PC-9 (cell line): ENCODE data around the gene MAST4. TPM values are rescaled to one million over a fixed set of nuclear protein-coding genes. Genes with fewer than 3 reads are reported as not detected.

Experiments
- BruUV-seq: library from RNA; stranded (reverse); fragments of 400-500 nt; replicated peaks from 2 replicates; lab custom pipeline; 2021; lab: Mats Ljungman, UMichigan
- CTCF ChIA-PET: fragments of 300-600 bp; sonication (Branson Sonifier 250); formaldehyde crosslinking; loops from one replicate; lab custom pipeline; 2022; ENCODE audit warnings: antibody characterized with exemption; lab: Charles Lee
- POLR2A ChIA-PET: fragments of 300-600 bp; sonication (Branson Sonifier 250); formaldehyde crosslinking; loops from one replicate; lab custom pipeline; 2022; ENCODE audit warnings: antibody characterized with exemption; ENCODE audit not compliant: unreplicated experiment; lab: Charles Lee
- DNase-seq, 2 experiments: peaks; one replicate each; pipeline versions ENCODE4 v3.0.0 to v3.0.0-alpha.2; 2015 to 2022; ENCODE audit warnings: mixed read lengths in 1 of 2
- H2AFZ ChIP-seq: fragments of 200-600 bp; sonication (generic); 2 replicates; pipeline ENCODE4 v1.8.1; 2017; ENCODE audit warnings: antibody characterized with exemption
- H3F3A ChIP-seq: fragments of 200-600 bp; sonication (generic); 2 replicates; pipeline ENCODE4 v1.8.1; 2017; ENCODE audit warnings: antibody characterized with exemption, mild to moderate bottlenecking, low read depth; ENCODE audit not compliant: insufficient read depth
- H3K27ac ChIP-seq: fragments of 200-600 bp; sonication (generic); 2 replicates; pipeline ENCODE4 v1.6.1; 2016; ENCODE audit warnings: mixed run types
- H3K27me3 ChIP-seq: fragments of 200-600 bp; sonication (generic); 2 replicates; pipeline ENCODE4 v1.6.1; 2016; ENCODE audit warnings: low read depth, mixed run types; ENCODE audit not compliant: insufficient read depth
- H3K36me3 ChIP-seq: fragments of 200-600 bp; sonication (generic); 2 replicates; pipeline ENCODE4 v1.6.1; 2016; ENCODE audit warnings: low read depth, mixed run types
- H3K4me1 ChIP-seq: fragments of 200-600 bp; sonication (generic); replicated peaks from 2 replicates; pipeline ENCODE4 v1.6.1; 2016; ENCODE audit warnings: mixed run types; ENCODE audit not compliant: insufficient read depth
- H3K4me2 ChIP-seq: fragments of 200-600 bp; sonication (generic); 2 replicates; pipeline ENCODE4 v1.6.1; 2017; ENCODE audit warnings: mixed run types
- H3K4me3 ChIP-seq: fragments of 200-600 bp; sonication (generic); 2 replicates; pipeline ENCODE4 v1.6.1; 2016; ENCODE audit warnings: mixed run types
- H3K79me2 ChIP-seq: fragments of 200-600 bp; sonication (generic); 2 replicates; pipeline ENCODE4 v1.6.1; 2017; ENCODE audit warnings: low read depth, mixed run types
- H3K9me2 ChIP-seq: fragments of 200-600 bp; sonication (generic); 2 replicates; pipeline ENCODE4 v1.8.1; 2017; ENCODE audit warnings: mild to moderate bottlenecking; ENCODE audit not compliant: insufficient read depth
- H3K9me3 ChIP-seq: fragments of 200-600 bp; sonication (generic); 2 replicates; pipeline ENCODE4 v1.8.1; 2016; ENCODE audit warnings: low read depth; ENCODE audit not compliant: insufficient read depth
- H4K20me1 ChIP-seq: fragments of 200-600 bp; sonication (generic); 2 replicates; pipeline ENCODE4 v1.8.1; 2017; ENCODE audit not compliant: insufficient read depth
- EZH2 ChIP-seq: fragments of 200-600 bp; sonication (generic); IDR thresholded peaks from 2 replicates; pipeline ENCODE4 v1.8.0; 2017; ENCODE audit warnings: antibody characterized with exemption, low read depth
- intact Hi-C: fragments of 100-400 bp; cut with micrococcal nuclease; formaldehyde crosslinking; loops from one replicate; pipeline ENCODE4 v1.10.0; 2022; ENCODE audit not compliant: unreplicated experiment
- total RNA-seq: library from RNA; stranded (reverse); gene quantifications from 2 replicates; pipeline ENCODE4 v1.2.3, GENCODE V29; 2021
- TF ChIP-seq, protein P1 (sequence below): fragments of 200-600 bp; sonication (generic); conservative IDR thresholded peaks from 2 replicates; pipeline ENCODE4 v1.6.1; 2017; ENCODE audit warnings: mixed run types, antibody characterized with exemption, mild to moderate bottlenecking, moderate library complexity

The MAST4 gene
- total RNA-seq, 1 experiment from 2014 or later, result 19.3 TPM

DNA sequence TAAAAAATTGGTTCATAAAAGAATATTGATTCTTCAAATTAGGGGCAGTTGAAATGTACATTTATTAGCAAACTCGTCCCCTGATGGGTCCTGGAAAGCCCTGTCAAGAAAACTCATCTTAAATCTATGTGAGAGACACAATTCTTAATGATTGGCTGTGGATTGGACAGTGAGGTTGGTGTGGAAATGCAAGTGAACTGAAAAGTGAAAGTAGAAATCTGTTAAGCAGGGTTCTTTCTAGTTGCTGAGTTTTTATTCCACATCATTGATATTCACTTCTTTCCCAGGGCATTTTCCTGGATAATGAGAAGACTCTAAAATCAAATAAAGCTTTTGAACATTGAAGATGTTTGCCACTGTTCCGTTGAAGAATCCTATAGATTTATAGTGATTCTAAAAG, 292.4 kb downstream of the MAST4 start:
- POLR2A ChIA-PET, result no interaction called here
- no peak for TF ChIP-seq EZH2
- TF ChIP-seq, protein P1, sequence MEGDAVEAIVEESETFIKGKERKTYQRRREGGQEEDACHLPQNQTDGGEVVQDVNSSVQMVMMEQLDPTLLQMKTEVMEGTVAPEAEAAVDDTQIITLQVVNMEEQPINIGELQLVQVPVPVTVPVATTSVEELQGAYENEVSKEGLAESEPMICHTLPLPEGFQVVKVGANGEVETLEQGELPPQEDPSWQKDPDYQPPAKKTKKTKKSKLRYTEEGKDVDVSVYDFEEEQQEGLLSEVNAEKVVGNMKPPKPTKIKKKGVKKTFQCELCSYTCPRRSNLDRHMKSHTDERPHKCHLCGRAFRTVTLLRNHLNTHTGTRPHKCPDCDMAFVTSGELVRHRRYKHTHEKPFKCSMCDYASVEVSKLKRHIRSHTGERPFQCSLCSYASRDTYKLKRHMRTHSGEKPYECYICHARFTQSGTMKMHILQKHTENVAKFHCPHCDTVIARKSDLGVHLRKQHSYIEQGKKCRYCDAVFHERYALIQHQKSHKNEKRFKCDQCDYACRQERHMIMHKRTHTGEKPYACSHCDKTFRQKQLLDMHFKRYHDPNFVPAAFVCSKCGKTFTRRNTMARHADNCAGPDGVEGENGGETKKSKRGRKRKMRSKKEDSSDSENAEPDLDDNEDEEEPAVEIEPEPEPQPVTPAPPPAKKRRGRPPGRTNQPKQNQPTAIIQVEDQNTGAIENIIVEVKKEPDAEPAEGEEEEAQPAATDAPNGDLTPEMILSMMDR, result no peak

DNA sequence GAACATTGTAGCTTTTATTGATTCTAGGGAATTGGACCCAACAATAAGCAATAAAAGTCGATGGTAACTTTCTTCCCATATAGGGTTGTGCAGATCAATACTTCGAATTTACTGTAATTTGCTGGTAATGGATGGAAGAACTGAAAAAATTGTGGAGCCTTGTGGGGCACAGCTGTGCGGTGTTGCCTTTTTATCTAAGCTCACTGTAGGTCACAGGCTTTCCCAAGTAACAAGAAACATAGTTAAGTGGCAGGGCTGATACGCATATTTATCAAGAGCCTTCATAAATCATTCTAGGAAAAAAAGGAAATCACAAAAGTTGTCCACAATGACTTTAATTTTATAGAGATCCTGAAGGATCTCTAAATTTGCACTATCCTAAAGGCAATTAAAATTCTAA, 292.9 kb downstream of the MAST4 start:
- peaks cover 3% of the 10 kb centered on the region; the same call in 1 of the 2 replicates for H3K9me3 ChIP-seq
- H3K36me3 ChIP-seq, result no peaks in the 10 kb centered on the region
- peaks cover 12% of the 10 kb centered on the region; the same call in 1 of the 2 replicates for H3F3A ChIP-seq
- H2AFZ ChIP-seq, result no peak overlapping the region
- H3K79me2 ChIP-seq, result no peaks in the 10 kb centered on the region
- no peak overlapping the region for H3K4me2 ChIP-seq
- BruUV-seq, result no TSS peak
- CTCF ChIA-PET, result no interaction called here
- H3K4me3 ChIP-seq, result no peak overlapping the region
- TF ChIP-seq EZH2, result no peak
- TF ChIP-seq, protein P1, result no peak
- no peaks in the 10 kb centered on the region for H3K27me3 ChIP-seq
- H3K4me1 ChIP-seq, result peaks cover 38% of the 10 kb centered on the region
- POLR2A ChIA-PET, result no interaction called here
- H3K9me2 ChIP-seq, result no peaks in the 10 kb centered on the region
- DNase-seq, result no peak
- intact Hi-C loops, result no loop called here
- H4K20me1 ChIP-seq, result no peaks in the 10 kb centered on the region
- no peak overlapping the region for H3K27ac ChIP-seq

More for the DNA sequence above, 292.4 kb downstream of the MAST4 start:
- H3K79me2 ChIP-seq, result no peaks in the 10 kb centered on the region
- no peak overlapping the region for H3K27ac ChIP-seq
- peaks cover 12% of the 10 kb centered on the region; the same call in 1 of the 2 replicates for H3F3A ChIP-seq
- peaks cover 6% of the 10 kb centered on the region; the same call in 1 of the 2 replicates for H3K9me3 ChIP-seq
- no TSS peak for BruUV-seq
- no peak overlapping the region for H2AFZ ChIP-seq
- peaks cover 42% of the 10 kb centered on the region for H3K4me1 ChIP-seq
- CTCF ChIA-PET, result no interaction called here
- H3K36me3 ChIP-seq, result no peaks in the 10 kb centered on the region
- no peaks in the 10 kb centered on the region for H4K20me1 ChIP-seq
- no peaks in the 10 kb centered on the region for H3K9me2 ChIP-seq
- no peak overlapping the region for H3K4me3 ChIP-seq
- DNase-seq, result no peak
- H3K27me3 ChIP-seq, result no peaks in the 10 kb centered on the region
- intact Hi-C loops, result no loop called here
- H3K4me2 ChIP-seq, result no peak overlapping the region

DNA sequence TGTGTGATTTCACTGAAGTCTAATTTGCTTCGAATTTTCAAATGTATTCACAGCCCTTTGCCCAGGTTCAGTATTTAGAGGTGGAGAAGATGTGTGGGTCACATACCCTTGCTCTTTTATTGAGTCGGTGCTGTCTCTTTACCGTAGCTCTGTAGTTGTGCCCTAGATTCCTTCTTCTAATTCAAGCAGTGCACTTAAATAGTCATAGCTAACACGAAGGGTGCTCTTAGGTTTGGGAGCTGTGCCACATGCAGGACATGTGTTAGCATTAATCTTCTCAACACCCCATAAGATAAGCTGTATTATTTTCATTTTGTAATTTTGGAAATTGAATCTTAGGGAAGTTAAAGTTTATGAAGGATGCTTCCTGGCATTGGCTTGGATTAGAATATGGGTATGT, 293.3 kb downstream of the MAST4 start:
- TF ChIP-seq EZH2, result no peak
- TF ChIP-seq, protein P1, result no peak
- Histone ChIP-seq H3K4me1 (peaks cover 35% of the 10 kb centered on the region), H2AFZ (no peak overlapping the region), H3K9me3 (peaks cover 3% of the 10 kb centered on the region; the same call in 1 of the 2 replicates), H3K4me3 (no peak overlapping the region), H3K27ac (no peak overlapping the region), H3F3A (peaks cover 12% of the 10 kb centered on the region; the same call in 1 of the 2 replicates), H3K27me3 (no peaks in the 10 kb centered on the region), H3K79me2 (no peaks in the 10 kb centered on the region), H3K9me2 (no peaks in the 10 kb centered on the region), H3K4me2 (no peak overlapping the region), H3K36me3 (no peaks in the 10 kb centered on the region), H4K20me1 (no peaks in the 10 kb centered on the region)
- no TSS peak for BruUV-seq
- CTCF ChIA-PET, result no interaction called here
- DNase-seq, result no peak
- intact Hi-C loops, result no loop called here
- POLR2A ChIA-PET, result interaction anchor here (0.6 to 0.8 kb wide), 2 partner anchors 92 to 247 kb away, joined by 5 to 6 read pairs; no protein-coding TSS in a partner anchor
